Stromal cell of bone marrow (primary cell): Measurements from ENCODE around the gene MAML3.
A peak's percentile ranks its signal among the peaks of the same experiment; 100 is the strongest.

ENCODE experiments used
- DNase-seq: peaks from one replicate; pipeline ENCODE4 v3.0.0-alpha.2; 2012; ENCODE audit warnings: low read depth

MAML3 gene

DNA sequence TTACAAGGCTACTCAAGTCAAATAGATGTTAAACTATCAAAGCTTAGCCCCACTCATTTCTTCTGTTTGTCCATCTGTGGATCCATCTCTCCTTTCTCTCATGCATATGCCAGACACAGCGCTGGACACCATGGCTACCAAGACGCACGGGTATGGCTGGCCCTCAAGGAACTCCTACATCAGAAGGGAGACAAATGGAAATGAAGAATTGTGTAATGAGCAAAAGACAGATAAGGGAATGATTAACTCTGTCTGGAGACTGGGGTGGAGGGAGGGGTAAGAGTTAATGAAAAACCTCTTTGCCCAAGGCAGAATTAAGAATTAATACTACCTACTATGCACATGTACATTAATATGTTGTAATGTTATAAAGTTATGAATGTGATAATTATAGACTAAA, 400.3 kb downstream of the MAML3 start:
- no peak for DNase-seq

DNA sequence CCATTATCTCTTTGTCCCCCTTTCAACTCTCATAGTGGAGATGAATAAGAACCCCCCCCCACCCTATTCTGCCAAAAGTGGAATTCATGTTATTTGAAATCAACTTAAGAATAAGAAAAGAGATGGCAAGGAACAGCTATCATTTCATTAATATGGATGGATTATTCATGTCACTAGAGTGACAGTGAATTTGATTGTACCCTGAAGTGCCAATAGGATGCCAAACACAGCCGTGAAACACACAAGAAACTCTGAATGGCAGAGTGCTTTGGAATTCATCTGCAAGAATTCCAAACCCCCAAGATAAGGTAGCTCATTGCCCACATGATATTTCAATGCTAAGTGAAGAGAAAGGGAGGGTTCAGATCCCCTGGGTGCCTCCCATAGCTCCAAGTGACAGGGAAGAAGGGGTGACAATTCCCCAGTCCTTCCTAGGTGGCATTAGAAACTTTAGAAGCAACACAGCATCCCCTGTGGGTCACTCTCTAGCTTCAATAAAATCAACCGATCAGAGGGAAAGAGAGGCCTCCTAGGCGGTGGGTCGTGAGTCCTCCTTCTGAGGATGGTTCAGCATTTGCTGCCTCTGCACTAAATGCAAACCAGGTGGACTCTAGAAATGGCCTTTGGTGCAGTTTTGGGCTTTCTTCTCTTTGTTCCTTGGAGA, 404.0 kb downstream of the MAML3 start:
- DNase-seq: no peak

DNA sequence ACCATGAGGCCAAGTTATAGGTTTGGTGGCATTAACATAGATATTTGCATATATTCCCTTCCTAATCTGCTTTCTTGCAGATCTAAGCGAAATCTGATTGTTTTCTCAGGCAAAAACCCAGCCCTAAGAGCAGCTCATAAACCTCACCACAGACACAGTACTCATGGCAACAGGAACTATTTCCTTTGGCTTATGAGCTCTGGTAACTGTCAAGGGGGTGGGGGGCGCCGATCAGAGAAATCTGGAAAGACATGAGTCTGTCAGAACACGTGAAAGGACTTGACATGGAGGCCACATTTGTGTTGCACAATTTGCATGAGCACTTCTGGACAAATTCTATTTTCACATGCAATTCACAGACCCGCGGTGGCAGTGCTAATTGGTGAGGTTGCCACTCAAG, 404.6 kb downstream of the MAML3 start:
- DNase-seq: peak; percentile 52

DNA sequence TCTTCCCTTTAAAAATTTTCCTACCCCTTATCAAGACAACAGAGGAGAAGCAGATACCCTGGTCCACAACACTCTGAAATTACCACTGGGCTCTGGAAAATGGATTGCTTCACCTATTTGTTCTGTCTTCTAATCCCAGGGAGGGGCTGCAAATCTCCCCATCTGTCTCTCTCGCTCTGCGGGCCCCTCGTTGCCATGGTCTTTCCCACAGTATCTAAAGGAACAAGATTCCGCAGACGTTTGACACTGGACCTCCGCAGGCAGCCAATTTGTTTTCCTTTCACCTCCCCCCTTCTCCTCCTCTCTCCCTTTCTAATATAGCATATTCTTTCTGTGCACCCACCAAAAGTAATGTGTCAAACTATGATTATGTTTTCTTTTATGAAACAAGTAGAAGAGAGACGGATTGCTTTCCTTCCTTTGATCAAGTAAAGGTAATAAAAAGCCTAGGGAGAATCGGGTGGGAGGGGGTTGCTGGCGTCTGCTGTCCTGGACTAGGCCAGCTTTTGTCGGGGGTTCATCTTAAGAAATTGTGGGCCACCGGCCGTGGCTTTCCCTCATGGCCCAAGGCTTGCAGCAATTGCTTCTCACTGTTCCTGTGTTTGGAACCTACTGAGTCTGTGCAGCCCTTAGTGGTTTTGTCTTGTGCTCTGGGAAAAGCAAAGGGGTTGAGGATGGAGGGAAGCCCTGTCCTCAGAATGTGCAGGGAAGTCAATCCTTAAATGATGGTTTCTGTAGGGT, 407.4 kb downstream of the MAML3 start:
- DNase-seq: no peak

DNA sequence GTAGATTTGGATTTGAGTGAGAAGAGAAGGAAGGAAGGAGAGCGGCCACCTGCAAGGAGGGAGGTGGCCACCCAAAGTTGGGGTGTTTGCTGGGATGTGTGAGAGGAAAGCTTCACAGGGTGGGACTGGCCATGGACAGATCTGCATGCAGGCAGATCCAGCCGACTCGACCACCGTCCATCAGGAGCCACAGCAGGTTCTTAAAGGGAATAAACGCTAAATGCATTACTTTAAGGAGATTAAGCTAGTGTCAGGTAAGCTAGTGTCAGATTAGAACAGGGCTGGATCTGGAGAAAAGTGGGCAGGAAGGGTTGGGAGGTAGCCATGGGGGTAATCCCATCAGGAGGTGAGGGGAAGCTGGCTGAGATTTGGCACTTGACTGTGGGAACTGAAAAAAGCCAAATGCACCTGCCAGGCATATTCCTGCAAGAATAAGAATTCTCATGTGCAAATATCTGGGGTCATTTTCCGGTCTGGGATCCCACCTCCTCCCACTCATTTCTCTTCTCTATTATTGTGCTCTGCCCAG, 408.8 kb downstream of the MAML3 start:
- no peak for DNase-seq

DNA sequence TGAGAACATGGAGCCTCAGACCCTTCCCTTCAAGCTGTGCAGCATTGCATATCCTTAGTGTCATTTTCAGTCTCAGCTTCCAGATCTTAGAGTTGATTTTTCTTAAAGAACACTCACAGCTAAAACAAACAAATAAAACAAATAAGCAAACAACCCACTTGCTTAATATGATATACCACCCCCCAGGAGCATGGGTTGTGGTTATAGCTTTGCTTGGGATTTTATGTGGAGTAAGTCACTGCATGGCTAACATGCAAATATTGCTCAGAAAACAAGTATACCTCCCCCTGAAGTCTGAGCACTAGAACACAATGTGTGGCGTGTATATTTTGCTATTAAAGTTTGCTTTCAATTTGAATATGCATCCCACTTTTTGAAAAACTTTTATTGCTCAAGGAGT, 409.8 kb downstream of the MAML3 start:
- DNase-seq: no peak

DNA sequence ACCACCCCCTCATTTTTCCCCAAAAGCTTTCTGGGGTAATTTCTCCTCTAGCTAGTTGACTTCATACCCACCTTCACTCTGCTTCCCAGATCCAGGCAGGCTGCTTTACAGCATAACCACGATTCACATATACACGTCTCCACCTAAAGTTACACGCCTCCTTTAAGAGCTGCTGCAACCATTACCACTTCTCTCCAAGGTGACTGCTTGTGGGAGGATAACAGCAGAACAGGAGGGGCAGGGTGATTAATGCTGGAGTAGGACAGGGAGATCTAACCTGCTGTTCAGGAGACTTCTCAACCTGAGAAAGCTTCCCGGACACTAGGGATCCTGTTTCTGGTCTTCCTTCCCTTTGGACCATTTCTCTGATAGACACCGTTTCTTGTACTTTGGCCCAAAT, 411.0 kb downstream of the MAML3 start:
- no peak for DNase-seq

DNA sequence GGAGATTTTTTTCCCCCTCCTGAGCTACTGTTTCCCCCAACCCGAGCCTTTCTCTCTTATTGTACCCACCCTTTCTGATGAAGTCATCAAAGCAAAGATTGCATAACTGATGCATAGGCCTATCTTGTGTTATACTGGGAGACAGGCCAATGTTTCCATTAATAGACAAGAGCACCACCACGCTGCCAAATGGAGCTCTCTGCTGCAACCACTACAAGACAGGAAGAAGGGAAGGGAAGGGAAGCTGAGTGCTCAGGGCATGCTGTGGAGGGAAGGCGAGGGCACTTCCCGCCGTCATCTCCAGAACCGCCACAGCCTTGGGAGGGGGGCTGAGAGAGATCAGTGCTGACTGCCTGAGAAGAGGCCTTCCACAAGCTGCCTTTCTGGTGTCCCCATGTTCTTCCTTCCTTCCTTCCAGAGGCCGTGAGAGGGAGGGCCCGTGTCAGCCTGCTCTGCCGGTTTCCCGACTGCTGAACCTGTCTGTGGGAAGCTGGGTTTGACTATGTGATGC, 413.4 kb downstream of the MAML3 start:
- peak; percentile 91 for DNase-seq

DNA sequence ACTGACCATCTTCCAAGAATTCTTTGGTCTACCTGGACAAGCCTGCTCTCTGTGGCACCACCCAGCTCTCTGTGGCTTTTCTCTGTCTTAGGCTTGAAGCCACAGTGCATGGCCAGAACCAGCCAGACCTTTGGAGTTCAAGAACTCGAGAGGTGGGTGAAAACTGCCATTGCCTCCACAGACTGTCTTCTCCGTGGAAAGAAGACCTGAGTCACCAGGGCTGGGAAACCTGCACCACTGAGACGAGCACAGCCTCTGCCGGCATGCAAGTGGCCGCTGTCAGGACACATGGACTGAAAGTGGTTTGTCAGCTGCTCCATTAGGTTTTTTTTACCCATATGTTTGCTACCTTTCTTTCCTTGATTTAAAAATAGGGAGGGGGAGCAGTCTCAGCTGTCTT, 413.9 kb downstream of the MAML3 start:
- DNase-seq: no peak

DNA sequence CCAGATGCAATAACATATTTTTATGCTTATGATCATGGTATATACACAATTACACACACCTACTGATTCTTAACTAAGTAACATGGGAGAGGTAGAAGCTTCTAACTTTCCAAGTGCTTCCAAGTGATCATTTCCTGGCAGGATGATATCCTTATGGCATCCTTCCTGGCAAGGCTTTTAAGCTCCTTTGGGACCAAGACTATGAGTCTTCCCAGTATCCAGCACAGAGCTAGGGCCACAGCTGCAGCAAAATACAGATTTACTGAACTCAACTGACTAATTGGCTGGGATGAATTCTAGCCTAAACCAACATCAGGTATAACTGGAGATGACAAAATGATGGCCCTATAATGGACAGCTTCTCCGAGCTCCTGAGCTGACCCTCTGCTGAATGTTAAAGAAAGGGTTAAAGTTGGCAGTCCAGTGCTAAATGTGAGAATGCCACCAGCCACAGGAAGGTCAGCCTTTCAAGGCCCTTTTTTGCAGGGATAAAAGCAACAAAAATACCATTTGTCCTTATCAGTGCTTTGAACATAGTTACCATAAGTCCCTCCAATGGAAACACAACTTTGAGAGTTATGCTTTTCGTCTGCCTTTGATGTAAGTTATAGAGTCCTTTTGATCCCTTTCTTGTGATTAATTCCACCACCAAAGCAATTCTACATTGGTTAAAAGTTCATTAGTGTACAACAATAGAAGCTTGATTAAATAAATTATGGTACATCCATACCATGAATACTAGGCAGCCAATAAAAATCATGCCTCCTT, 415.0 kb downstream of the MAML3 start:
- DNase-seq: peak; percentile 24

DNA sequence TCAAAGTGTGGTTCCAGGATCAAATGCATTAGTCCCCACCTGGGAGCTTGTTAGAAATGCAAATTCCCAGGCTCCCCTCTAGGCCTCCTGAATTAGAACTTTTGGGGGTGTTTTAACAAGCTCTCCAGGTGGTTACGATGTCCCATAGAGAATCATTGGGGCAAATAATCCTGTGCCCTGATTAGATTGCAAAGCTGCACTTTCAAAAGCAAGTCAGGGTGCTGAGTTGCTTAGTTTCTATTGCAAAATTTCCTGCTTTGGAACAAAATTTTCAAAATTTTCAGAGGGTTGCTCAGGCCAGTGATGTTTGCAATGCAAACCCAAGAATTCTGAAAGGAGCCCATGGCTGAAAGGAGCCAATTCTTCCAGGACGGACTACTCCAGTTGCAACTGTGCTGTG, 417.3 kb downstream of the MAML3 start:
- DNase-seq: no peak

DNA sequence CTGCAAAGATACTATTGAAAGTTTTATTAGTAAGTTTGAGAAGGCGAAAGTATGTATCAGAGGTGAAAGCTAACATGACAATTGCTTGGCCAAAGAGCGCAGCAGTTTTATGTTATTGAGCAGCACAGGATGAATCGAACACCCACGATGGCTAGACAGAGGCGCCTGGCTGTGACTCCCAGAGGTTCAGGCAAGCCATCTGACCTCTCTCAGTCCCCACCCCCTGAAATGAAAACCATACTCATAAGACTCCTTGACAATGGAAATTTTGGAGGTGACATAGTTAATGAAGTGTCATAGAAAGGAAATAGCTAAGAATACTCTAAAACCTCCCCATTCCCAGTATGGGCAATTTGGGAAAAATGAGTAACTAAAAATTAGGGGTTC, 417.7 kb downstream of the MAML3 start:
- no peak for DNase-seq

DNA sequence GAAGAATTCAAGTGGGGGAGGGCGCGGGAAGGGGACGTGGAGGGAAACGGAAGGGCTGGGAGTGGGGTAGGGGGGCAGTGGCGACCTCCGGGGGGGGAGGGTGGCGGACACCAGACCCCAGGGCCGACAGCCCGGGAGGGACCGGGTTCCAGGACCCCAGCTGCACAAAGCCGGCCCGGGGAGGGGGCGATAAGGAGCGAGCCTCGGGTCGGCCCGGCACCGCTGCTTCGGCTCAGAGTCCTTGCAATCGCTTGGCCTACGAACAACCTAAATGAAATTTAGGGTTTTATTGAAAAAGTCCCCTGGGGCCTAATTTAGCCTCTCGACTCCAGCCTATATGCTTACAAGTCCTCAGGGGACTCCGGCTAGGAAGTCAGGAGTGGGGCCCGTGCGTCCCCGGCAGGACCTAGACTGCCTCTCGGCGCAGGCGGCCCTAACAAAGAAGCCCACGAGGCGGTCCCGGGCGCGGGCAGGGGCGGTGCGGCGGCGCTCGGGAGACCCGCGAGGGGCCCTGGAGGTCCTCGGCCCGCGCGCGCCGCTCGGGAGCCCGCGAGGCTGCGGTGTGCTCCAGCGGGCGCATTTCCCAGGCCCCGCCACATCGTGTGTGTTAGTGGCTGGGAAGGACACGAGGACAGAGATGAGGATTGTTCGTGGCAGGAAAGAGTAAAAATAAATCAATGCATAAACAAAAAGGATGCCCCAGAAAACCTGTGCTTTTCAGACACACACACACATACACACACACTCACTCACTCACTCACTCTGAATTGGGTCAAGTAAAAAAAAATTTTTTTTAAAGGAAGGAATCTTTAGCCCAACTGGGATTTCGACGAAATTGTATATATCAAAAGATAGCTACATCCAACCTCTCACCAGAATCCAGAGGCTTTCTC, 418.4 kb downstream of the MAML3 start:
- DNase-seq: no peak

DNA sequence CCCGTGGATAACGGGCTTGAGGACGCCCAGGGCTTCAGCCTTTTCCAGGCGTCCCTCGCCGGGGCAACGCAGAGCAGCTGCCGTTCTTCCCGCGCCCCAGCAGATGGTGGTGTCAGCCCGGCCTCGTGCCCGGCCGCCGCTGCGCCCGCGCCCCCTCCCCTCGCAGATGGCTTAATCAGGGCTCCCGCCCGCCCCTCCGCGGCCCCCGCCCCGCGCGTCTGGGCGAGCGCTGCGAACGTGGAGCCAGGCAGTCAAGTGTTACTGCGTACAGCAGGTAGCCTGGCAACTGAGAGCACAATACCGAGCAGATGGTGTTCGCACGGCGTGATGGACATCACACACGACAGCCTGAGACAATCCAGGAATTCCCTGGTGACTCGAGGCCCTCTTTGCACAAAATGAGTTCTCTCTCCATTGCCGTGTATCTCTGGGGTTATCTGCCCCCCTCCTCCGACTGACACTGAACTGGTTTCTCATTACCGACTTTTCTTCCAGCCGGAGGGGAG, 419.1 kb downstream of the MAML3 start:
- DNase-seq: peak; percentile 29

DNA sequence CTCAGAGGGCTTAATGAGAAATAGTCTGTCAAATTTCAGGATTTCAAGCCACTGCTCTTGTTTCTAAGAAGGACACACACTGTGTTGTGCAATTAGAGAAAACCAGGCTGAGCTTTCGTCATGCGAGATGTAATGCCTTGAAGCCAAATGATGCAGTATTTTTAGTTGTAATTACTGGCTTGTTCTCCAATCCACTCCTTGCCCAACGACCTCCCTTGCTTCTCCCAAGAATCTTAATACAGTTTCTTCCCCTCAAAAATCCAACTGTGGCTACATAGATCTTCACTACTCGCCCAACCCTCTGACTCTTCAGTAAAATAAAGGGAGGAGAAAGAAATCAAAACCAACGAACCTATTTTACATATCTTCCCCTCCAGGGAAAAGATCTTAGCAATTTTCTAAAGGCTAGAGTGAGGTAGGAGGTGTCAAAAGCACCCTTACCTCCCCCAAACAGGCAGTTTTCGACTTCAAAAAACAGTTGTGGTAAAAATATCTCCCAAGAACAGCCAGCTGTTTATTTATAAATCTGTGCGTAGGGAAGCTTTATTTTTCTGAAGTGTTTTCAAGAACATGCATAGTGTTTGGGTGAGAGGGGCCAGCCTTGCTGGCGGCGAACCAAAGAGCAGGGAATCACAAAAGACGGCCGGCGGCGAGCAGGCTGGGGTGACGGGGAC, 419.6 kb downstream of the MAML3 start:
- peak; percentile 29 for DNase-seq

DNA sequence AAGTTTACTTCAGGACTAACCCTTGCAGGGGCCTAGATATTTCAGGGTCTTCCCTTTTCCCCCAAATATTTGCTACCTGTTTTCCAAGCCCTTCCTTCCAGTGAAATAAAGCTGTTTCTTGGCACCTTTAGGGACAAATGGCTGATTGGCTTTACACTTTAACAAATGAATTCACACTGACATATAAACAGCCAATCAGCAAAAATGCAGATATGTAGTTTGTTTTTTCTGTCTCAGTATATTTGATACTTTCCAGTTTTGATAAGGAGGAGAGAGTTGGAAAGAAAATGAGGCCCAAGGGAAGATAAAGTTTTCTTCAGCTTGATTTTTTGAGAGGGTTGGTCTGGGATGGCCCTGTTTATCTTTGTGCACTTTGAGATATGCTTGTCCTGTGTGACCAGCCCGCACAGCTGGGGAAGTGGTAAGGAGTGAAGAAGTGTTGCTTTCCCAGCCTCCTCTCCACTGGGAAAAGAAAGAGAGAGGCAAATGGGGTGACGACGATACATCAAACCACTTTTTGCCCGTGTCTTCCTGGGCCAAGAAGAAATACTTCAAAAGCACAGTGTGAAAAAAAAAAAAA, 420.9 kb downstream of the MAML3 start:
- DNase-seq: no peak

DNA sequence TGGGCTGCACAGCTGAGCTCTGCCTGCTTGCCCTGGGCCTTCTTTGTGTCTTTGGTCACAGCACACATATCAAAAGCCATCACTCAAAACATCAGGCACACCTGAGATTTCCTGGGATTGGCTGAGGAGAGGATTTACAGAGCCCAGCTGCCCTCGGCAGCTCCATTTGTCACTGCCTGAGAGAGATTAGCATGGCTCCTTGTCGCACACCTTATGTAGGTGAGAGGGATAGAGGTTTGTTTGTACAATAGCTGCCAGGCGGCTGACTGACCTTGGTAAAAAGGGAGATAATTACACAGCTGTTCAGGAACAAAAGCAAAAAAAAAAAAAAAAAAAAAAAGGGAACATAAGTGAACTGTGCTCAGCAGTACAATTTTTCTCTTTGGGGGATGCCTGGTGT, 425.1 kb downstream of the MAML3 start:
- DNase-seq: no peak

DNA sequence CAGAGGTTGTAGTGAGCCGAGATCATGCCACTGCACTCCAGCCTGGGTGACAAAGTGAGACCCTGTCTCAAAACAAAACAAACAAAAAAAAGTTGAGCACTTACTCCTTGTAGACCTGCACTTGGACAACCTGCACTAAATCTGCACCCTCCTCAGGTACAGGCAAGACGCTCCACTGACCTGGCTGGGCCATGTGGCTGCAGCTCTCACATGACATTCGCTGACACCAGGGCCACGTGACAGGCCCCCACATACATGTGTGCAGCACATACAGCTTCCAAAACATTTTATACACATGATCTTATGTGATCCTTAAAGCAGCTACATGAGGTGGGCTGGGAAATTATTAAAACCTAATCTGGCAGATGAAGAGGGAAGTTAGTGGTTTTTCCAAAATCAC, 425.8 kb downstream of the MAML3 start:
- DNase-seq: no peak

DNA sequence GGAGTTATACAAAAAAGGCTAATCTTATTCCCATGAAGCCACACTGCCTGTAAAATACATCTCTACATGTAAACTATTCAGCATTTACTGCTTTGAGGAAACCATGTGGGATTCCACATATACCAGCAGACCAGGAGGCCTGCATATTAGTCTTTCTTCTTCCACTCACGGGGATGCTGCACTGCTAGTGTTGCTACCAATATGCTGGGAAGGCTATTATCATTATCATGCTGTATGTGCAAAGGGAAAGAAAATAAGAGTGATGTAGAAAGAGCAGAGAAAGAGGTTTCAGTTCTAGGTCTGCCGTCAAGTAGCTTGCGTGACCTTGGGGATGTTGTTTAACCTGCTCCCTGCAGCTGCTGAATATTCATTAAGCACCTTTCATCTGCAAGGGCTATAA, 427.4 kb downstream of the MAML3 start:
- DNase-seq: no peak

DNA sequence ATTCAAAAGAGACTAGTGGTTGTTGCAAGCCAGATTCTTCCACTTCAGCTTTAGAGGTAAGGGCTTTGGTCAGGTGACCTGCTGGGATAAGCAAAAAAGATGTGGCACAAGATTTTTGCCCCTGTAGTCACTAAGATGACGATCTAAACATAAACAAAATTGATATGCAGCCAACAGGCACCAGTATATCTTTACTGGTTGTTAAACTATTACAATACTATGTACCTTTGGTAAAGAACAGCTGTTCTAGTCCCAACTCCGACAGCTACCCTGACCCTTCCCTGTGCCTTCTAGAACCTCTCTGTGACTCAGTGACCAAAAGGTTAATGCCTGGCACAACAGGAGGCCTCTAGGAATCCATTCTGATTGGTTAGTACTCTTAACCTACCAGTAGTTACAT, 428.7 kb downstream of the MAML3 start:
- no peak for DNase-seq

DNA sequence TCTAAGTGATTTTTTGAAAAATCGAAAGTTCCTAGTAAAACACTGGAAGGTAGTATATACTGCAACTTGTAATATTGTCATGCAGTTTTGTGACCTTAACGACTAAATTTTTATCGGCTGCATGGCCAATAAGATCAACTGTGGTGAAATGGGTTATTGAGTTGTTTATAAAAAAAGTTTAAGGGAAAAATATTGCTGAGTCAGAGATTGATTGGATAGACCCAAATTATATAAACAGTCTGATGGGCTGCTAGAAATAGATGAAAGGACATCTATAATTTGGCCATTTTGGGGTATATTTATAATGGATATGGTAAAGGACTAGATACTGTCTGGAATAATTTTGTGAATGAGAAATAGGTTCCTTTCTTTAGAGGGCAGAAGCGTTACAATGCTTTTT, 432.2 kb downstream of the MAML3 start:
- no peak for DNase-seq
